Activated CD4-positive, alpha-beta T cell treated with anti-CD3 and anti-CD28 coated beads, Interleukin-2, Interleukin-4, amounts not matched to agents 100 ng/mL and 50 ng/mL, durations not matched to agents 16 hours and 8 hours (primary cell): ENCODE results near the gene SLC30A1.
A peak's percentile ranks its signal among the peaks of the same experiment; 100 is the strongest.
"Not testable (repeated sequence)": the region's sequence is repeated elsewhere in the genome, so short reads cannot be mapped to it uniquely, and the experiment has no call there.

Source experiments
- DNase-seq: peaks from one replicate; pipeline ENCODE4 v3.0.0-alpha.2; 2020; ENCODE audit warnings: low spot score

The SLC30A1 gene

DNA sequence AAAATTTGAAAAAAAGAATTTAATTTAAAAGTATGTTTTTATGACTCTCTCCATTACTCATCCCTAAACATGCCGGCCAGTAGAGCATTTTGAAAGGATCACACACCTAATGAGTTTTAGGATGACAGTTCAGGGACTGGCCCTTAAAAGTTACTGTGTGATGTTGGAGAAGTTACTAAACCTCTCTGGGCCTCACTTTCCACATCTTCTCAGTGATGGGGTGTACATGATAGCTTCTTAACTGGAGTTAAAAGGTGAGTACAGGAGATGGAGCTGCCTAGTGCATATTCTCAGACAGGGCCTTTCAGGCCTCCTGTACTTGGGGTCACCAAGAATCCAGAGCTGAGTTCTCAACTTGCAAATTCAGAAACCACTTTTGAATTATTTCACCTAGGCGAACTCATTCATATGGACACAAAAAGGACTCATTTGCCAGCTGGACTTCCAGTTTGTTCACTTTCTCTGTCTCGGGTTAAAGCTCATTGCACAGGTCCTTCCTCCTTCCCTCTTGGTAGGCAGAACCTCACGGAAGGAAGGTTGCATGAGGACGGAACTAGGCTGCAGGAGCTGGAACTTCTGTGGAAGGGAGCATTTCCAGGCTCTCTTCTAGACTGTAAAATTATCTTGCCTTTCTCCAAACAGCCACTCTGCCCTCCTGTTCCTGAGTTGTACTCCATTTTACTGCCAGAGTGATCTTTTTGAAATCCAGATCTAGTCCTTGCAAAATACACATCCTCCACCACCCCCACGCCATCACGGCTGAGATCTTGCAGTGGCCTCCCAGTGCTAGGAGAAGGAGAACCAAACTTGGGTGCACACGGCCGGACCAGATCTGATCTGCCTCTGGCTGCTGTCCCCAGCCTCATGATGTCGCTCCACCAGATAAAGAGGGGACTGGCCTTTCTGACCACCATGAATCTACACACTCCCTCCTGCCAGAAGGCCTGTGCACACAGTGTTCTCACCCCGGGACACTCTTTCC is 4.3 kb upstream of the SLC30A1 start:
- no peak for DNase-seq

DNA sequence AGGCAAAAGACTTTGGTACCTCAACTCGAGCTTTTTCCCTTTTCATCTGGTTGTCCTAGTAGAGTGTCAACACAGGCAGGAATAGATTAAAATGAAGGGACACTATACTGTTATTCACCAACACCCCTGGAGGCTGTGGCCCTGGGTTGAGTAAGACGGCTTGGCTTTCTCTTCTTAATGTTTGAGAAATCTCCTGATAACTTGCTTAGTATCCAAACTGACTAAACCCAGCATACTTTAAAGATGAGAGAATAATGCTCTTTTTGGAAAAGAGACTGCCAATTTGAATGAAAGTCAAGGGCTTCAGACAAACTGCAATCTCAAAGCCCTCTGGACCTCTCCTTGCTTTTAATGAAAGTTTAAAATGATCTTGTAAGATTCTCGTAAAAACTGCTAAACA is 2.6 kb upstream of the SLC30A1 start:
- DNase-seq: no peak

DNA sequence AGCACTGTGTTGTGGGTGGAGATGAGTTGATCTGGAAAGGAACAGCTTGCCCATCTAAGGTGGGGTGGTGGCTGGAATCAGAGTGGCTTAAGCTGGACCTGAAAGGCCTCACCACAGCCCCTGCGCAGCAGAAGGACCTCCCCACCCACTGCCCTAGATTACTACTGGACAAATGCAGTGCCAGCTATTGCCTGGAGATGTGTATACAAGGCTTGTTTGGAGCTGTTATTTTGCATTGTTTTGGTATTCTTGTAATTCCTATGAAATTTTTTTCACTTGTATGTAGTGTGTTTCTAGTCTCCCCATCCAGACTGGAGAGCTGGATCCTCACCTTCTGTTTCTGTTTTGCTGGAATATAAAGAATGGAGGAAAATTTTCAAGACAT is 1.3 kb upstream of the SLC30A1 start:
- DNase-seq: no peak

DNA sequence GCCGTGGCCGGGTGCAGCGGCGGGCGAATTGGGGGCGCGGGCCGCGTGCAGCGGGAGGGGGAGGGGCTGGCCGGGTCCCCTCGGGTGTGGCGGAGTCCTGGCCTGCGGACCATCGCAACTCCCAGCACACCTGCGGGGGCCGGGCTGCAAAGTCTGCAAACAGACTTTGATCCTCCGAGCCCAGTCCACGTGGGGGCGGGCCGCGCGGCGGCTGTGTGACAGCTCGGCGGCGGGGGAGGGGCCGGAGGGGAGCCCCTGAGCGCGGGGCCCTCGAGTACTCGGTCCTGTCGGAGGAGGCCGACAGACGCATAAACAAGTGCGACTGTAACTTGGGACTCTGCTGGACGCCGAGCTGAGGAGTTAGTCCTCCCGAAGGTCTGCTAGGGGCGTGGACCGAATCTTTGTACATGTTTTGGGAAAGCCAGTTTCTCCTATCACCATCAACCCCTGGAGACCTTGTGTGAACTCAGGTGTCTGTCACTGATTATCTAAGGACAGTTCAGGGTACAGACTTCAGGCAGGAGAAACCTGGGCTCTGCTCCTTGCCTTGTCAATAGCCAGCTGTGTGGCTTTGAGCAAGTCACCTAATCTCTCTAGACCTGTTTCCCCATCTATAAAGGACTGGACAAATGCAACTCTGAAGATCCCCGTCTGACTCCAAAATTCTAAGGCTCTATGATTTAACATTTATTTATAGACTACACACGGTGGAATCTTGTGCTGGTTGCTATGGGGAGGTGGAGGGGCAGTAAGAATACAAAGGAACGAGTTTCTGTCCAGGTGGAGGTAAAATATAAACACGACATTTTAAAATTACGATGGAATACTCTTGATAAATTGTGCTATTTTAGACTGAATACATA is 710 bp upstream of the SLC30A1 start:
- no peak for DNase-seq

DNA sequence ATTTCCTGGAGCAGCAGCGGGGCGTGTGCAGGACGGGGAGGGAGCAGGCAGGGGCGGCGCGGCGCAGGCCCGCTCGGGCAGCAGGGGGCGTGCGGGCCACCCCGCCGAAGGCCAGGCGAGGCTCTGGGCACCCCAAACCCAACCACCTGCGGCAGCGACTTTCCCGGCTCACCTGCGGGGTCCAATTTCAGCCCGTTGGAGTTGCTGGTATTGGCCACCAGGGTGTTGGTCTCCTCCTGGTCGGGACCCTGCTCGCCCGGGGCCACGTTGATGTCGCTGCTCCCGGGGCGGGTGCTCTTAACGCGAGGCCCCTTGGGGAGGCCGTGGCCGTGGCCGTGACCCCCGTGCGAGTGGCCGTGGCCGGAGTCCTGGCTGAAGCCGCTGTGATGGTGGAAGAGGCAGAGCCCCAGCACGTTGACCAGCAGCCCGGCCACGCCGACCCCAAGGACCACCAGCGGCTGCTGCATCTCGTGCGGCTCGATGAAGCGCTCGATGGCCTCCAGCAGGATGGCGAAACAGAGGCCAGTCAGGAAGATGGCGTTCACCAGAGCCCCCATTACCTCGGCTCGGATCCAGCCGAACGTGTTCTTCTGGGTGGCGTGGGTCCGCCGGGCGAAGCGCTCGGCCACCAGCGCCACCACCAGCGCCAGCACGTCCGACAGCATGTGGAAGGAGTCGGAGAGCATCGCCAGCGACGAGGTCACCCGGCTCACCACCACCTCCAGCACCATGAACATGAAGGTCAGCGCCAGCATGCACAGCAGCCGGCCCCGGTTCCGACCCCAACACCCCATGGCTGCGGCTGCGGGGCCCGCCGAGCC is 932 bp downstream of the SLC30A1 start:
- DNase-seq: peak; percentile 71

- DNase-seq: no peak
Measured at GRCh38 chr1:211577277-211577818, 1.6 kb downstream of the SLC30A1 start.

DNA sequence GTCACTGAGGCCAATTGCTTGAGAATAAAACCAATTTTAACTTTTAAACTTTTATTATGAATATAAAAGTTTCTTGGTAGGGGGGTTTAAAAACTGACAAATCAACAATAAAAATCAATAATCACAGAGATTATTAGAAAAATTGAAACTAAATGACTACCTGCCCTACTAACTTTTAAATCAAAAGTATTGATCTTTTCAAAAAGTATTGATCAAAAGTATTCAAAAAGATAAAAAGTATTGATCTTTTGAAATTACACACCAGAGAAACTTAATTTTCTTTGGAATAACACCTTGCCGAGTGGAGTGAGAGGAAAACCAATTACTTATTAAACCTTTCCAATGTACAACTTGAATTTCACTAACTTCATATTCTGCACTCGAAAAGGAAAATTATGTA is 2.2 kb downstream of the SLC30A1 start:
- DNase-seq: no peak

- no peak for DNase-seq
Measured at GRCh38 chr1:211574705-211575104, 4.3 kb downstream of the SLC30A1 start.

- no peak for DNase-seq
Measured at GRCh38 chr1:211571998-211572397, 7.0 kb downstream of the SLC30A1 start.

- DNase-seq: not testable (repeated sequence)
Measured at GRCh38 chr1:211570378-211570777, 8.6 kb downstream of the SLC30A1 start.

DNA sequence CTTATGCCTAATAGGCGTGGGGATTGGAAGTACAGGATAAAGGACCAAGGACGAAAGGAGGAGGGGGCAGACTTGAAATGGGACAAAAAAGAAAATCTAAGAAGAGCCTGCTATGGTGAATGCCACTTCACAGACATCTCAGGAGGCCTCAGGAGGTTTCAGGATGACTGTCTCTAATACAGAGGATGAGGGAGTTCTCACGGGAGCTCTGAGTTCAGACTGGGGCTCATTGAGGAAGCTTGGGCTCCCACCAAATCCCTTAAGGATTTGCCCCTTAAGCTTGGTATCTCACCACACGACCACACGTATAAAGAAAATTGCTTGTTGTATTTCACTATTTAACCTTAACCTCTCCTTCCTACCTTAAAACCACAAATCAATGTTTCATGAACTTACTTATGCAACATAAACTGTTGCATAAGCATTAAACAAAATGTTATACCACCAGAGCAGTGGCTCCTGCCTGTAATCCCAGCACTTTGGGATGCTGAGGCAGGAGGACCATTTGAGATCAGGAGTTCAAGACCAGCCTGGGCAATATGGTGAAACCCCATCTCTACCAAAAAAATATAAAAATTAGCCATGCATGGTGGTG is 12.4 kb downstream of the SLC30A1 start:
- DNase-seq: peak; percentile 59

- DNase-seq: no peak
Measured at GRCh38 chr1:211564084-211564483, 14.9 kb downstream of the SLC30A1 start.

- DNase-seq: no peak
Measured at GRCh38 chr1:211559222-211560010, 19.5 kb downstream of the SLC30A1 start.

- no peak for DNase-seq
Measured at GRCh38 chr1:211557894-211558625, 20.9 kb downstream of the SLC30A1 start.

GRCh38 chr1:211553549-211553948 is 25.4 kb downstream of the SLC30A1 start:
- no peak for DNase-seq

DNA sequence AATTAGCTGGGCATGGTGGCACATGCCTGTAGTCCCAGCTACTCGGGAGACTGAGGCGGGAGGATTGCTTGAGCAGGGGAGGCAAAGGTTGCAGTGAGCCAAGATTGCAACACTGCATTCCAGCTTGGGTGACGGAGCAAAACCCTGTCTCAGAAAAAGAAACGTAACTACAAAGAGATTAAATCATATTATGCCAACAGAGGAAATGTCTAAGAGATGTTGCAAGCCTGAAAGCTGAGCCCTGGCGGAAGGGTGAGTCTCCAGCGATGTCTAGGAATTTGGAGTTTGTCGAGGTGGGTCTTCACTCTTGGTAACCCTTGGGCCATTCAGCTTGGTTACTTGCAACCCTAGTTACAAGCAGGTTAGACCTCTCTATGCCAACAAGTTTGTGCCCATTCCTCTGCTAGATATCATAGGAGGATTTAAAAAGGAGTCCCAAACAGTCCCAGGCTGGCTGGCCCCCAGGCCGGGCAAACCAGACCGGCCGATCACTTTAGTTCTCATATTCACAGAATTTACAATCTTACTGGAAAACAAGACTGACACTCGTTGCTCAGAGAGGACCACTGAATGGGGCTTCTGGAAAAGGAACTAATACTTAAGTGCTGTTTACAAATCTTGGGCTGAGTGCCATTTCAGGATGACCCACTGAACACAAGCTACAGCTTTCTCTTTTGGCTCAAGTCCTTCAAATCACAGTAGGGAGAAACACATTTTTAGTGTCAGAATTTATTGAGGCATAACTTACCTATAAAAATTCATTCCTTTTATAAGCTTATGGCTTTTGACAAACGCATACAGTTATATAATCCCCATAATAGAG is 27.1 kb downstream of the SLC30A1 start:
- DNase-seq: no peak

DNA sequence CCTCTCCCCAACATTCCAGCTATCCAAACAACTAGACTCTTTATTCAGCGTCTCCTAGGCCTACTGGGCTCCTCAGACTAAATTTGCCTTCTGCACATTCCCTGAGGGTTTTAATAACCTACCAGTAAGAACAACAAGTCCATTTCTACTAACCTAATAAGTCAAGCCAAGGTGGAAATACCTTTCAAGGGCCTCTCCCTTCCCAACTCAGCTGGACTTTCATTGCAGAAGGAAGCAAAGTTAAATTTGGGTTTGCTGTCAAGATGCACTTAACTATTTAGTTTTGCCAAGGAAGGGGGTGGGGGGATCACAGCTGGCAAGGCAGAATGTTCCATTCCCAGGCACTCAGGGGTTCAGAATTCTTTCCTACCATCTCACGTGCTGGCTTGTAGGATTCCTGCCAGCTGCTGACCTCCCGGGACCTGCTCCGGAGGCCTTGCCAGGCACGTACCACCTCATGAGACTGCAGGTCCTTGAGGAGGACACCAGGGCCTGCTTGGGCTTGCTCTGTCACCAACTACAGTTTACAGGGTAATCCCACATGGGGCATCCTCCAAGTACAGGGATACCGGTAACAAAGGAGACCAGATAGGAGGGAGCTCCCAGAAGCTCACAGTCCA is 29.8 kb downstream of the SLC30A1 start:
- DNase-seq: no peak

DNA sequence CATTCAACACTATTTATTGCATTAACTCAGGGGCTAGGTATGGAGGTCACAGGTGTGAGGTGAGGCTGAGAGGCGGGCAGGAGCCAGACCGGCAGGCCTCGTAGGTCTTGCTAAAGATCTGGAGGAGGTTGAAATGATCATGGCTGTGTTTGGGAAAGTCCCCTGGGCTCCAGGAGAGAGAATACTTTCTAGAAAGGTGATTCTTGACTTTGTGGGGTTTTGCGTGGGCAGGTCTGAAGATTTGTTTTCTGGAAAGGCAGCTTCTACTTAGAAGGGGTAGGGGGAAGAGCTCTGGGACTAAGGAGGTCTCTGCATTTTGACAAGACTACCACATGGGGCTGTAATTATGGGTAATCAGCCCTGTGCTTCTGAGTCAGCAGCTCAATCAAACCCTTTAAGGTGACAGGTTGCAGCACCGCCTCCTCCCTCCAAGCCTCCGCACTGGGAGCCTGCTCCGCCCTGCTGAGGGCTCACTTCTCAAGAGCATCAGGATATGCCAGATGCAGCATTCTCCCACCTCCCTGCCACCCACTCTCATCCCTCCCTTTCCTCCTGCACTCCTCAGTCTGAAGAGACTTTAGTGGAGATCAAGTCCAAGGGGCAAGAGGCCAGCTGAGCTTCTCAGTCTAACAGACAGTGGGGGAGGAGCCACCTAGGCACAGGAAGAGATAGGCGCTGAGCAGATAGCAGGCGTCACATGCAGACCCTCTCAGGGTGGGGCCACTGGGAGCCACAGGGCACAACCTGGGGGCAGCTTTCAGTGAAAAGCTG is 30.5 kb downstream of the SLC30A1 start:
- no peak for DNase-seq
